ENCODE measurements around the gene CSMD2. TPM values are rescaled to one million over a fixed set of nuclear protein-coding genes. Genes with fewer than 3 reads are reported as not detected.

Gene CSMD2
- total and polyA plus RNA-seq, 7 donors: 0.02 to 0.32 (median 0.10) TPM

GRCh38 chr1:33818071-33818470, 347.0 kb downstream of the CSMD2 start:
- Histone ChIP-seq H3K4me3 (no peak overlapping the region), H3K27ac (no peak overlapping the region), H3K27me3 (ENCODE audit: insufficient read depth in 3 of 3, low read length in 2 of 3) (peaks cover 0 to 9% (median 4%) of the 10 kb centered on the region in 3 donors), H3K36me3 (ENCODE audit: insufficient read depth in 1 of 2, low read depth in 1 of 2) (no peaks in the 10 kb centered on the region), H3K4me1 (no peaks in the 10 kb centered on the region), H3K9me3 (no peaks in the 10 kb centered on the region)
- DNase-seq (no peak), ATAC-seq (no peak)
- TF ChIP-seq CTCF (IDR thresholded peaks at IDR 0.05): no peak
- intact Hi-C loops (cut with DNase I): no loop called here
- 32 to 42% (median 39%) methylated on average over 3 of the region's 3 CpGs for WGBS, 3 donors

- intact Hi-C loops (cut with DNase I): no loop called here
- no peak for TF ChIP-seq CTCF (IDR thresholded peaks at IDR 0.05)
Measured at GRCh38 chr1:33815061-33815460, 350.0 kb downstream of the CSMD2 start.

GRCh38 chr1:33814166-33814565, 350.9 kb downstream of the CSMD2 start:
- Histone ChIP-seq H3K36me3 (ENCODE audit: insufficient read depth in 1 of 2, low read depth in 1 of 2) (no peaks in the 10 kb centered on the region), H3K27ac (no peak overlapping the region), H3K4me3 (no peak overlapping the region), H3K4me1 (no peaks in the 10 kb centered on the region), H3K27me3 (ENCODE audit: insufficient read depth in 3 of 3, low read length in 2 of 3) (peaks cover 0 to 5% (median 0%) of the 10 kb centered on the region in 3 donors), H3K9me3 (no peaks in the 10 kb centered on the region)
- DNase-seq (no peak), ATAC-seq (no peak)
- intact Hi-C loops (cut with DNase I): no loop called here
- TF ChIP-seq CTCF (IDR thresholded peaks at IDR 0.05): no peak
- WGBS, 3 donors: 87 to 98% (median 98%) methylated on average over 2 of the region's 2 CpGs

More at GRCh38 chr1:33815061-33815460, 350.0 kb downstream of the CSMD2 start:
- Histone ChIP-seq H3K4me1 (no peaks in the 10 kb centered on the region), H3K4me3 (no peak overlapping the region), H3K9me3 (no peaks in the 10 kb centered on the region), H3K27ac (no peak overlapping the region), H3K27me3 (ENCODE audit: insufficient read depth in 3 of 3, low read length in 2 of 3) (peaks cover 0 to 5% (median 0%) of the 10 kb centered on the region in 3 donors), H3K36me3 (ENCODE audit: insufficient read depth in 1 of 2, low read depth in 1 of 2) (no peaks in the 10 kb centered on the region)
- no peak for DNase-seq
- 72 to 81% (median 73%) methylated on average over 4 of the region's 4 CpGs for WGBS, 3 donors
- ATAC-seq: no peak

GRCh38 chr1:33810571-33810970, 354.5 kb downstream of the CSMD2 start:
- no peak overlapping the region for H3K4me3 ChIP-seq
- intact Hi-C loops (cut with DNase I): no loop called here
- ATAC-seq (no peak), DNase-seq (no peak)
- H3K36me3 ChIP-seq (ENCODE audit: insufficient read depth in 1 of 2, low read depth in 1 of 2): no peaks in the 10 kb centered on the region
- 82 to 88% (median 84%) methylated on average over 5 of the region's 5 CpGs for WGBS, 3 donors
- H3K27ac ChIP-seq: no peak overlapping the region
- H3K27me3 ChIP-seq (ENCODE audit: insufficient read depth in 3 of 3, low read length in 2 of 3): peaks cover 0 to 5% (median 0%) of the 10 kb centered on the region in 3 donors
- H3K4me1 ChIP-seq: no peaks in the 10 kb centered on the region
- no peak for TF ChIP-seq CTCF (IDR thresholded peaks at IDR 0.05)
- H3K9me3 ChIP-seq: no peaks in the 10 kb centered on the region

- DNase-seq (no peak), ATAC-seq (no peak)
- Histone ChIP-seq H3K27ac (no peak overlapping the region), H3K27me3 (ENCODE audit: insufficient read depth in 3 of 3, low read length in 2 of 3) (no peaks in the 10 kb centered on the region), H3K4me3 (no peak overlapping the region), H3K4me1 (no peaks in the 10 kb centered on the region), H3K9me3 (no peaks in the 10 kb centered on the region), H3K36me3 (ENCODE audit: insufficient read depth in 1 of 2, low read depth in 1 of 2) (no peaks in the 10 kb centered on the region)
- intact Hi-C loops (cut with DNase I): no loop called here
- no peak for TF ChIP-seq CTCF (IDR thresholded peaks at IDR 0.05)
- 84 to 88% (median 84%) methylated on average over 3 of the region's 3 CpGs for WGBS, 3 donors
Measured at GRCh38 chr1:33805988-33806387, 359.0 kb downstream of the CSMD2 start.

Data from psoas muscle (tissue), 8 donors.